H1 (cell line): ENCODE measurements around the gene FPGS. TPM values are rescaled to one million over a fixed set of nuclear protein-coding genes. Genes with fewer than 3 reads are reported as not detected.

Source experiments
- CTCF ChIA-PET: fragments of 300-600 bp; sonication (Branson Sonifier 250); formaldehyde crosslinking; loops from one replicate; lab custom pipeline; 2021; ENCODE audit not compliant: partially characterized antibody; lab: Charles Lee
- POLR2A ChIA-PET: fragments of 300-600 bp; sonication (Branson Sonifier 250); formaldehyde crosslinking; loops from one replicate; lab custom pipeline; 2021; ENCODE audit warnings: inconsistent platforms; ENCODE audit not compliant: partially characterized antibody; lab: Charles Lee
- DNase-seq, 2 experiments: peaks; one replicate each; pipeline versions ENCODE4 v3.0.0 to v3.0.0-alpha.2; 2010 to 2022; ENCODE audit warnings: low spot score in 2 of 2, low read depth in 1 of 2, mixed read lengths in 1 of 2
- FAIRE-seq: peaks from 2 replicates; lab custom pipeline; 2011; peaks lifted over from hg19 to GRCh38; lab: Jason Lieb, UNC
- H2AFZ ChIP-seq: 2 replicates; pipeline ENCODE4 v1.8.1; 2012; ENCODE audit warnings: low read length, inconsistent platforms
- H2AK5ac ChIP-seq: 2 replicates; pipeline ENCODE4 v1.6.1; 2013; ENCODE audit warnings: low read depth, low read length
- H2BK120ac ChIP-seq: replicated peaks from 2 replicates; pipeline ENCODE3; 2013; ENCODE audit warnings: low read depth, low read length, inconsistent platforms
- H2BK12ac ChIP-seq: 2 replicates; pipeline ENCODE4 v1.6.1; 2013; ENCODE audit warnings: low read depth, low read length
- H2BK15ac ChIP-seq: 2 replicates; pipeline ENCODE4 v1.6.1; 2013; ENCODE audit warnings: low read length
- H2BK20ac ChIP-seq: 2 replicates; pipeline ENCODE4 v1.6.1; 2013; ENCODE audit warnings: low read length
- H2BK5ac ChIP-seq: 2 replicates; pipeline ENCODE4 v1.6.1; 2013; ENCODE audit warnings: low read depth, low read length
- H3K14ac ChIP-seq: 2 replicates; pipeline ENCODE4 v1.6.1; 2013; ENCODE audit warnings: inconsistent platforms; ENCODE audit not compliant: insufficient read length
- H3K18ac ChIP-seq: 2 replicates; pipeline ENCODE4 v1.6.1; 2013; ENCODE audit warnings: low read length; ENCODE audit errors: extremely low read depth
- H3K23ac ChIP-seq: 2 replicates; pipeline ENCODE4 v1.6.1; 2013; ENCODE audit warnings: inconsistent platforms; ENCODE audit not compliant: insufficient read length
- H3K23me2 ChIP-seq: 2 replicates; pipeline ENCODE4 v1.6.1; 2013; ENCODE audit warnings: low read depth, low read length
- H3K27ac ChIP-seq: 2 replicates; pipeline ENCODE4 v1.6.1; 2011; ENCODE audit warnings: low read depth, low read length, inconsistent platforms
- H3K27me3 ChIP-seq, 4 experiments: replicated peaks in 1 of 4; 1 replicate in 1 of 4; 2 replicates in 3 of 4; pipeline versions ENCODE4 v1.6.1 to v1.8.1; 2011 to 2013; ENCODE audit warnings: low read length in 3 of 4, mild to moderate bottlenecking in 3 of 4, inconsistent platforms in 2 of 4, mixed read lengths in 2 of 4, moderate library complexity in 1 of 4; ENCODE audit not compliant: control insufficient read depth in 3 of 4, insufficient read depth in 3 of 4; ENCODE audit errors: extremely low read depth in 1 of 4
- H3K36me3 ChIP-seq, 4 experiments: 2 replicates each; pipeline versions ENCODE4 v1.6.1 to v1.8.1; 2011 to 2013; ENCODE audit warnings: mild to moderate bottlenecking in 4 of 4, low read length in 3 of 4, moderate library complexity in 2 of 4, control low read depth in 1 of 4, inconsistent platforms in 1 of 4; ENCODE audit not compliant: insufficient read depth in 4 of 4, control insufficient read depth in 2 of 4
- H3K4ac ChIP-seq: replicated peaks from 2 replicates; pipeline ENCODE3; 2013; ENCODE audit warnings: low read length, low read depth, mixed read lengths, inconsistent platforms; ENCODE audit not compliant: insufficient read length
- H3K4me1 ChIP-seq, 4 experiments: replicated peaks in 1 of 4; 1 replicate in 1 of 4; 2 replicates in 3 of 4; pipeline versions ENCODE4 v1.6.1 to v1.8.1; 2011 to 2013; ENCODE audit warnings: low read length in 3 of 4, inconsistent platforms in 2 of 4, mixed read lengths in 1 of 4; ENCODE audit not compliant: insufficient read depth in 4 of 4, control insufficient read depth in 3 of 4
- H3K4me2 ChIP-seq, 2 experiments: 2 replicates each; pipeline versions ENCODE4 v1.6.1 to v1.8.1; 2011 to 2013; ENCODE audit warnings: low read depth in 2 of 2, low read length in 2 of 2, control low read depth in 1 of 2, inconsistent platforms in 1 of 2, mild to moderate bottlenecking in 1 of 2; ENCODE audit not compliant: insufficient read depth in 1 of 2
- H3K4me3 ChIP-seq, 4 experiments: fragments of 200-600, 300-600 bp in 1 of 4; sonication (generic), shearing (Covaris generic), sonication (Bioruptor Twin) in 1 of 4; 2 replicates each; pipeline versions ENCODE4 v1.5.1 to v1.8.1; 2011 to 2016; ENCODE audit warnings: low read length in 4 of 4, low read depth in 3 of 4, control low read depth in 2 of 4, inconsistent platforms in 2 of 4, mild to moderate bottlenecking in 2 of 4, mixed read lengths in 1 of 4, moderate library complexity in 1 of 4; ENCODE audit not compliant: insufficient read depth in 2 of 4; ENCODE audit errors: extremely low read depth in 1 of 4
- H3K56ac ChIP-seq: replicated peaks from 2 replicates; pipeline ENCODE3; 2013; ENCODE audit warnings: low read depth, mild to moderate bottlenecking, mixed read lengths, low read length, inconsistent platforms; ENCODE audit not compliant: insufficient read length
- H3K79me1 ChIP-seq: 2 replicates; pipeline ENCODE4 v1.6.1; 2013; ENCODE audit warnings: low read depth, low read length, control low read depth
- H3K79me2 ChIP-seq, 2 experiments: 2 replicates each; pipeline versions ENCODE4 v1.6.1 to v1.8.1; 2012 to 2013; ENCODE audit warnings: low read length in 2 of 2, mild to moderate bottlenecking in 2 of 2, inconsistent platforms in 1 of 2; ENCODE audit not compliant: insufficient read depth in 2 of 2, control insufficient read depth in 1 of 2
- H3K9ac ChIP-seq, 4 experiments: replicated peaks in 1 of 4; 1 replicate in 1 of 4; 2 replicates in 3 of 4; pipeline versions ENCODE4 v1.6.1 to v1.8.1; 2011 to 2013; ENCODE audit warnings: low read depth in 3 of 4, low read length in 3 of 4, control low read depth in 2 of 4, mild to moderate bottlenecking in 2 of 4, moderate library complexity in 2 of 4, inconsistent platforms in 1 of 4; ENCODE audit errors: extremely low read depth in 1 of 4
- H3K9me3 ChIP-seq, 2 experiments: 2 replicates each; pipeline versions ENCODE4 v1.6.1 to v1.8.1; 2012 to 2013; ENCODE audit warnings: mild to moderate bottlenecking in 2 of 2, moderate library complexity in 2 of 2, control low read depth in 1 of 2, inconsistent platforms in 1 of 2, low read depth in 1 of 2, low read length in 1 of 2, mixed read lengths in 1 of 2; ENCODE audit not compliant: insufficient read depth in 2 of 2
- H4K20me1 ChIP-seq, 2 experiments: replicated peaks in 1 of 2; 2 replicates each; pipeline versions ENCODE3 to v1.8.1; 2011 to 2013; ENCODE audit warnings: inconsistent platforms in 2 of 2, low read length in 2 of 2, mild to moderate bottlenecking in 1 of 2; ENCODE audit not compliant: insufficient read depth in 2 of 2, control insufficient read depth in 1 of 2
- H4K5ac ChIP-seq: 2 replicates; pipeline ENCODE4 v1.6.1; 2013; ENCODE audit warnings: low read length, low read depth, mixed read lengths, inconsistent platforms; ENCODE audit not compliant: insufficient read length
- H4K8ac ChIP-seq: 2 replicates; pipeline ENCODE4 v1.8.0; 2013; ENCODE audit warnings: mild to moderate bottlenecking, moderate library complexity, low read length, inconsistent platforms; ENCODE audit not compliant: insufficient read depth; ENCODE audit errors: extremely low read depth
- H4K91ac ChIP-seq: replicated peaks from 2 replicates; pipeline ENCODE3; 2013; ENCODE audit warnings: low read length, mixed read lengths, inconsistent platforms; ENCODE audit not compliant: insufficient read length
- BACH1 ChIP-seq: IDR thresholded peaks from 2 replicates; pipeline ENCODE4 v1.6.1; 2012; ENCODE audit warnings: low read length, improper control_type of control experiment
- CHD2 ChIP-seq: IDR thresholded peaks from 2 replicates; pipeline ENCODE4 v1.6.1; 2012; ENCODE audit warnings: low read length, improper control_type of control experiment
- CREB1 ChIP-seq: IDR thresholded peaks from 2 replicates; pipeline ENCODE4 v1.6.1; 2012; ENCODE audit warnings: inconsistent platforms
- EZH2 ChIP-seq: fragments of 200-600 bp; sonication (generic); IDR thresholded peaks from 2 replicates; pipeline ENCODE4 v1.7.1; 2012; ENCODE audit warnings: low read depth, mild to moderate bottlenecking, moderate library complexity, low read length, inconsistent platforms; ENCODE audit not compliant: severe bottlenecking
- HDAC2 ChIP-seq, 2 experiments: fragments of 300-600 bp in 1 of 2; sonication (generic) in 1 of 2; IDR thresholded peaks; 2 replicates each; pipeline ENCODE4 v1.6.1; 2011 to 2012; ENCODE audit warnings: low read depth in 2 of 2, low read length in 2 of 2, mild to moderate bottlenecking in 2 of 2, moderate library complexity in 2 of 2, borderline replicate concordance in 1 of 2, inconsistent platforms in 1 of 2
- KDM4A ChIP-seq: IDR thresholded peaks from one replicate; pipeline ENCODE4 v1.7.1; 2012; ENCODE audit warnings: low read depth, mild to moderate bottlenecking, moderate library complexity, low read length, inconsistent platforms; ENCODE audit not compliant: severe bottlenecking
- MAFK ChIP-seq: IDR thresholded peaks from 2 replicates; pipeline ENCODE4 v1.6.1; 2012; ENCODE audit warnings: low read depth, mild to moderate bottlenecking, improper control_type of control experiment, low read length
- POLR2AphosphoS5 ChIP-seq: IDR thresholded peaks from 2 replicates; pipeline ENCODE4 v1.6.1; 2011; ENCODE audit warnings: low read depth, low read length
- SAP30 ChIP-seq: fragments of 300-600 bp; sonication (generic); IDR thresholded peaks from 2 replicates; pipeline ENCODE4 v1.7.1; 2012; ENCODE audit warnings: low read length, moderate library complexity, mild to moderate bottlenecking, inconsistent platforms; ENCODE audit not compliant: insufficient read depth, insufficient replicate concordance
- SIX5 ChIP-seq: IDR thresholded peaks from 2 replicates; pipeline ENCODE4 v1.6.1; 2011; ENCODE audit warnings: mild to moderate bottlenecking, low read depth, low read length
- SRF ChIP-seq: IDR thresholded peaks from 2 replicates; pipeline ENCODE4 v1.6.1; 2011; ENCODE audit warnings: mild to moderate bottlenecking, low read depth, low read length, moderate library complexity
- TAF7 ChIP-seq: optimal IDR thresholded peaks from 2 replicates; pipeline ENCODE3; 2011; ENCODE audit warnings: low read depth, mild to moderate bottlenecking, inconsistent platforms, low read length, moderate library complexity, borderline replicate concordance
- TBP ChIP-seq: IDR thresholded peaks from 2 replicates; pipeline ENCODE4 v1.6.1; 2011; ENCODE audit warnings: low read depth, low read length, improper control_type of control experiment
- WGBS, 2 experiments: shearing (Covaris generic) in 1 of 2; methylation state at CpG; one replicate each; pipeline versions ENCODE4 v1.1.6 to v1.1.7; 2013 to 2015; ENCODE audit warnings: low lambda C conversion rate in 2 of 2, mixed read lengths in 2 of 2, inconsistent platforms in 1 of 2, low coverage in 1 of 2, missing lambda C conversion rate in 1 of 2; ENCODE audit not compliant: insufficient replicate concordance in 2 of 2, insufficient coverage in 1 of 2, insufficient read length in 1 of 2; ENCODE audit errors: extremely low coverage in 1 of 2, missing lambda C conversion rate in 1 of 2; 5-methylcytosine and 5-hydroxymethylcytosine counted together
- polyA plus RNA-seq, 7 experiments: library from polyadenylated mRNA; depleted of rRNA in 3 of 7; stranded (reverse) in 5 of 7; unstranded in 2 of 7; fragments of >200 nt in 5 of 7; fragments of 200-250 nt in 2 of 7; gene quantifications; 1 replicate in 5 of 7; 2 replicates in 1 of 7; 4 replicates in 1 of 7; pipeline versions ENCODE4 v1.2.1 to v1.2.3, GENCODE V29; 2011 to 2013; ENCODE audit warnings: missing spikeins in 2 of 7, mixed read lengths in 2 of 7
- total RNA-seq: library from RNA; stranded (reverse); fragmentation: NEBNext Ultra II Directional; extraction: Animal tissue kit (Norgen Biotek cat#: 25700); gene quantifications from 2 replicates; pipeline ENCODE4 v1.2.1, GENCODE V29; 2021

The FPGS gene
- total and polyA plus RNA-seq, 2 of the 8 experiments (the other 6 are each of a cell fraction or from before 2014, with no cell fraction given), result 62.4 to 83.0 TPM

DNA sequence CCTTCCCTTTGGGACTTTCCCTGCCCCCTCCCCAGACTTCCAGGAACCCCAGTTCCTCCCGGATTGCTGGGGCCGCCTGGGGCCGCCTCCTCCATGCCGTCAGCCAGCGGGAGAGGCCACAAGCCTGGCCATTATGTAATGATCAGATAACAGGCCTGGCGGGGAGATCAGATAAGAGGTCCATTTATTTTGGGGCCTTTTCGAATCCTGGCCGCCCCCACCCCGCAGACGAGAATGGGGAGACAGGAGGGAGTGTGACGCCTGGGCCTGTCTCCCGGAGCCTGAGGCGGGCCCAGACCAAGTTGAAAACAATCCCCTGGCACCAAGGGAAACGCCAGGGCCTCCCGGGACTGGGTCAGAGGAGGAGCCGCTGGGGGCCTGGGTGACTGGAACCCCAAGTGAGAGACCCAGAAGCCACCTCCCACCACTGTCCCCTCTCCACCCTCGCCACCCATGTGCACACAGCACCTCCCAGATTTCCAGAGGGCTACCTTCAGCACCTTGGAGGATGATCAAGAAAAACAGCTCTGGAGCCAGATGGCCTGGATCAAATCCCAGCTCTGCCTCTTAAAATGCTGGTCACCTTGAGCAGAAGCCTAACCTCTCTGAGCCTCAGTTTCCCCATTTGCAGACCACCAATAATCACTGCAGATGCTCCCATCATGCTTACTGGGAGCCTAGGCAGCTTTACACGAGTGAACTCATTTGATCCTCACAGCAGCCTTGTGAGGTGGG lies 43.9 kb downstream of the FPGS start:
- Histone ChIP-seq H3K27ac (no peak overlapping the region), H2AK5ac (no peak overlapping the region), H2BK12ac (peak overlapping the region; percentile 80; the same call in 1 of the 2 replicates), H2BK120ac (no peak overlapping the region), H2AFZ (no peak overlapping the region; the same call in 1 of the 2 replicates), H2BK20ac (no peak overlapping the region), H3K4me3 (no peak overlapping the region), H3K4me1 (peaks cover 0 to 8% (median 5%) of the 10 kb centered on the region in 4 experiments; a peak in 6 of 7 replicates), H3K27me3 (no peaks in the 10 kb centered on the region; a peak in 1 of 7 replicates), H4K5ac (peak overlapping the region; percentile 7), H3K18ac (no peak overlapping the region), H3K36me3 (no peaks in the 10 kb centered on the region), H3K23ac (no peak overlapping the region), H3K4ac (no peak overlapping the region), H2BK5ac (no peak overlapping the region), H4K8ac (no peak overlapping the region; the same call in 1 of the 2 replicates), H4K91ac (no peak overlapping the region), H3K4me2 (no peak overlapping the region), H3K23me2 (no peaks in the 10 kb centered on the region), H3K56ac (no peak overlapping the region), H4K20me1 (no peaks in the 10 kb centered on the region), H3K9me3 (no peaks in the 10 kb centered on the region), H3K14ac (no peak overlapping the region), H3K79me1 (no peaks in the 10 kb centered on the region), H3K79me2 (no peaks in the 10 kb centered on the region), H3K9ac (no peak overlapping the region), H2BK15ac (no peak overlapping the region)
- ChIA-PET POLR2A (interaction anchor here (1.1 to 1.9 kb wide), 2 partner anchors 19 to 39 kb away, joined by 3 to 5 read pairs; no protein-coding TSS in a partner anchor), CTCF (interaction anchor here (0.9 to 2.0 kb wide), 5 partner anchors 10 to 36 kb away, joined by 3 to 9 read pairs (median 4); no protein-coding TSS in a partner anchor)
- DNase-seq, result no peak
- FAIRE-seq, result no peak
- WGBS, 2 experiments, result 89% methylated on average over 18 of the region's 18 CpGs; no CpG with 5 or more reads in 1 of the 2 experiments
- TF ChIP-seq CHD2 (no peak), HDAC2 (IDR thresholded peaks at IDR 0.05; ENCODE audit: borderline replicate concordance in 1 of 2, low read depth in 2 of 2, low read length in 2 of 2) (no peak), BACH1 (no peak), SIX5 (no peak), SAP30 (no peak), KDM4A (no peak), MAFK (no peak), SRF (no peak), TBP (no peak), CREB1 (no peak), POLR2AphosphoS5 (no peak), TAF7 (no peak), EZH2 (no peak)
